ENCODE measurements around the gene SLC38A4. TPM values are rescaled to one million over a fixed set of nuclear protein-coding genes. Genes with fewer than 3 reads are reported as not detected.

Gene SLC38A4
- total RNA-seq, 1 experiment from 2014 or later: 20.1 TPM

GRCh38 chr12:46778415-46778814, 47.4 kb downstream of the SLC38A4 start:
- Histone ChIP-seq H3K27me3 (replicated peaks; ENCODE audit: control insufficient read depth, insufficient read depth, low read length) (no peaks in the 10 kb centered on the region), H3K36me3 (ENCODE audit: control insufficient read depth, insufficient read depth, low read length) (no peaks in the 10 kb centered on the region), H3K4me3 (ENCODE audit: low read depth, low read length) (no peak overlapping the region), H3K4me1 (peaks cover 9% of the 10 kb centered on the region), H3K9me3 (no peaks in the 10 kb centered on the region)
- CTCF ChIA-PET: no interaction called here
- POLR2A ChIA-PET: no interaction called here
- no peak for TF ChIP-seq CTCF (IDR thresholded peaks at IDR 0.05; ENCODE audit: insufficient read depth in 1 of 2, low read depth in 1 of 2, low read length in 1 of 2, severe bottlenecking in 1 of 2, unreplicated experiment in 1 of 2)
- BruUV-seq (replicated peaks): no TSS peak
- intact Hi-C loops (cut with micrococcal nuclease; ENCODE audit: unreplicated experiment): no loop called here
- Mint-ChIP-seq H3K4me1 (ENCODE audit: low read depth, unreplicated experiment) (peaks cover 6% of the 10 kb centered on the region), H3K27ac (ENCODE audit: unreplicated experiment) (no peak overlapping the region), H3K9me3 (ENCODE audit: unreplicated experiment) (no peaks in the 10 kb centered on the region), H3K27me3 (ENCODE audit: insufficient read depth, unreplicated experiment) (no peaks in the 10 kb centered on the region), H3K36me3 (ENCODE audit: insufficient read depth, unreplicated experiment) (no peaks in the 10 kb centered on the region), H3K4me3 (ENCODE audit: unreplicated experiment) (no peak overlapping the region)
- no peak for DNase-seq

- H3K36me3 ChIP-seq (ENCODE audit: control insufficient read depth, insufficient read depth, low read length): no peaks in the 10 kb centered on the region
- H3K4me3 ChIP-seq (ENCODE audit: low read depth, low read length): no peak overlapping the region
- CTCF ChIA-PET: no interaction called here
- Mint-ChIP-seq H3K9me3 (ENCODE audit: unreplicated experiment) (no peaks in the 10 kb centered on the region), H3K27ac (ENCODE audit: unreplicated experiment) (no peak overlapping the region), H3K27me3 (ENCODE audit: insufficient read depth, unreplicated experiment) (no peaks in the 10 kb centered on the region), H3K4me1 (ENCODE audit: low read depth, unreplicated experiment) (peaks cover 14% of the 10 kb centered on the region), H3K4me3 (ENCODE audit: unreplicated experiment) (no peak overlapping the region), H3K36me3 (ENCODE audit: insufficient read depth, unreplicated experiment) (no peaks in the 10 kb centered on the region)
- intact Hi-C loops (cut with micrococcal nuclease; ENCODE audit: unreplicated experiment): no loop called here
- no peaks in the 10 kb centered on the region for H3K9me3 ChIP-seq
- POLR2A ChIA-PET: no interaction called here
- BruUV-seq (replicated peaks): no TSS peak
- no peak for TF ChIP-seq CTCF (IDR thresholded peaks at IDR 0.05; ENCODE audit: insufficient read depth in 1 of 2, low read depth in 1 of 2, low read length in 1 of 2, severe bottlenecking in 1 of 2, unreplicated experiment in 1 of 2)
- H3K27me3 ChIP-seq (replicated peaks; ENCODE audit: control insufficient read depth, insufficient read depth, low read length): no peaks in the 10 kb centered on the region
- H3K4me1 ChIP-seq: peaks cover 15% of the 10 kb centered on the region
- DNase-seq: no peak
Measured at GRCh38 chr12:46777587-46777986, 48.2 kb downstream of the SLC38A4 start.

GRCh38 chr12:46775796-46776195, 50.0 kb downstream of the SLC38A4 start:
- Histone ChIP-seq H3K36me3 (ENCODE audit: control insufficient read depth, insufficient read depth, low read length) (no peaks in the 10 kb centered on the region), H3K4me3 (ENCODE audit: low read depth, low read length) (no peak overlapping the region), H3K27me3 (replicated peaks; ENCODE audit: control insufficient read depth, insufficient read depth, low read length) (no peaks in the 10 kb centered on the region), H3K4me1 (peaks cover 33% of the 10 kb centered on the region), H3K9me3 (no peaks in the 10 kb centered on the region)
- BruUV-seq (replicated peaks): no TSS peak
- Mint-ChIP-seq H3K9me3 (ENCODE audit: unreplicated experiment) (no peaks in the 10 kb centered on the region), H3K4me3 (ENCODE audit: unreplicated experiment) (no peak overlapping the region), H3K27me3 (ENCODE audit: insufficient read depth, unreplicated experiment) (no peaks in the 10 kb centered on the region), H3K27ac (ENCODE audit: unreplicated experiment) (no peak overlapping the region), H3K4me1 (ENCODE audit: low read depth, unreplicated experiment) (peaks cover 31% of the 10 kb centered on the region), H3K36me3 (ENCODE audit: insufficient read depth, unreplicated experiment) (no peaks in the 10 kb centered on the region)
- ChIA-PET POLR2A (no interaction called here), CTCF (no interaction called here)
- no peak for TF ChIP-seq CTCF (IDR thresholded peaks at IDR 0.05; ENCODE audit: insufficient read depth in 1 of 2, low read depth in 1 of 2, low read length in 1 of 2, severe bottlenecking in 1 of 2, unreplicated experiment in 1 of 2)
- no peak for DNase-seq
- intact Hi-C loops (cut with micrococcal nuclease; ENCODE audit: unreplicated experiment): no loop called here

All from Caco-2 (cell line).